SK-N-SH treated with all-trans-retinoic acid at 6 μM for 48 hours (cell line): ENCODE data around the gene NOM1.

Experiments used
- ATAC-seq: fragments of 200-7000 bp; cut with Tn5 transposase; 3 replicates; pipeline ENCODE4 v1.9.1; 2020; ENCODE audit warnings: mild to moderate bottlenecking, moderate library complexity
- ARNTL ChIP-seq: fragments of 450-650 bp; formaldehyde crosslinking; IDR thresholded peaks from 2 replicates; pipeline ENCODE4 v1.5.0; 2020; ENCODE audit warnings: low read depth, mild to moderate bottlenecking, moderate library complexity, borderline replicate concordance
- BACH2 ChIP-seq: fragments of 250-450 bp; sonication (Bioruptor Pico); IDR thresholded peaks from 2 replicates; pipeline ENCODE4 v1.9.0; 2021; ENCODE audit warnings: mild to moderate bottlenecking, borderline replicate concordance
- CSDC2 ChIP-seq: fragments of 250-450 bp; sonication (Bioruptor Pico); IDR thresholded peaks from 2 replicates; pipeline ENCODE4 v1.5.0; 2020; ENCODE audit warnings: mild to moderate bottlenecking, moderate library complexity
- CSRNP3 ChIP-seq: fragments of 250-450 bp; sonication (Bioruptor Pico); IDR thresholded peaks from 2 replicates; pipeline ENCODE4 v1.5.1; 2021; ENCODE audit warnings: mild to moderate bottlenecking, moderate library complexity
- ESRRG ChIP-seq: fragments of 250-450 bp; sonication (Bioruptor Pico); IDR thresholded peaks from 2 replicates; pipeline ENCODE4 v1.6.1; 2021; ENCODE audit warnings: mild to moderate bottlenecking
- GLIS3 ChIP-seq: fragments of 250-450 bp; sonication (Bioruptor Pico); IDR thresholded peaks from 2 replicates; pipeline ENCODE4 v1.5.0; 2020; ENCODE audit warnings: mild to moderate bottlenecking, moderate library complexity
- ISL1 ChIP-seq: fragments of 250-450 bp; sonication (Bioruptor Pico); IDR thresholded peaks from 2 replicates; pipeline ENCODE4 v2.1.2; 2022; ENCODE audit warnings: mild to moderate bottlenecking, moderate library complexity
- OSR1 ChIP-seq: fragments of 250-450 bp; sonication (Bioruptor Pico); IDR thresholded peaks from 2 replicates; pipeline ENCODE4 v1.8.0; 2022; ENCODE audit warnings: moderate library complexity, mild to moderate bottlenecking, inconsistent platforms
- PPARA ChIP-seq: fragments of 250-450 bp; sonication (Bioruptor Pico); IDR thresholded peaks from 2 replicates; pipeline ENCODE4 v1.5.0; 2020; ENCODE audit warnings: mild to moderate bottlenecking, borderline replicate concordance
- RARB ChIP-seq: fragments of 250-450 bp; sonication (Bioruptor Pico); IDR thresholded peaks from 2 replicates; pipeline ENCODE4 v1.8.0; 2021; ENCODE audit warnings: mild to moderate bottlenecking, moderate library complexity
- SNAI2 ChIP-seq: fragments of 250-450 bp; sonication (Bioruptor Pico); IDR thresholded peaks from 2 replicates; pipeline ENCODE4 v1.5.0; 2020; ENCODE audit warnings: mild to moderate bottlenecking, moderate library complexity
- TCF4 ChIP-seq: fragments of 250-450 bp; sonication (Bioruptor Pico); IDR thresholded peaks from 2 replicates; pipeline ENCODE4 v1.8.0; 2021; ENCODE audit warnings: mild to moderate bottlenecking, moderate library complexity, borderline replicate concordance
- TOX ChIP-seq: fragments of 250-450 bp; sonication (Bioruptor Pico); IDR thresholded peaks from 2 replicates; pipeline ENCODE4 v1.8.0; 2021; ENCODE audit warnings: mild to moderate bottlenecking, moderate library complexity, borderline replicate concordance
- TSHZ2 ChIP-seq: fragments of 250-450 bp; sonication (Bioruptor Pico); IDR thresholded peaks from 2 replicates; pipeline ENCODE4 v1.5.0; 2020; ENCODE audit warnings: mild to moderate bottlenecking, moderate library complexity
- ZFP3 ChIP-seq: fragments of 250-450 bp; sonication (Bioruptor Pico); IDR thresholded peaks from 2 replicates; pipeline ENCODE4 v1.5.0; 2020; ENCODE audit warnings: mild to moderate bottlenecking, moderate library complexity
- ZFP30 ChIP-seq: fragments of 450-650 bp; formaldehyde crosslinking; IDR thresholded peaks from 2 replicates; pipeline ENCODE4 v1.5.0; 2022; ENCODE audit warnings: mild to moderate bottlenecking, moderate library complexity
- ZNF565 ChIP-seq: fragments of 450-650 bp; formaldehyde crosslinking; conservative IDR thresholded peaks from 2 replicates; pipeline ENCODE4 v1.5.0; 2020; ENCODE audit warnings: low read depth, mild to moderate bottlenecking, moderate library complexity
- ZNF70 ChIP-seq: fragments of 450-650 bp; formaldehyde crosslinking; IDR thresholded peaks from 2 replicates; pipeline ENCODE4 v1.5.0; 2020; ENCODE audit warnings: mild to moderate bottlenecking, moderate library complexity
- ZNF8 ChIP-seq: fragments of 450-650 bp; formaldehyde crosslinking; IDR thresholded peaks from 2 replicates; pipeline ENCODE4 v1.5.0; 2020; ENCODE audit warnings: mild to moderate bottlenecking, moderate library complexity
- TF ChIP-seq, protein P1 (sequence below): fragments of 250-450 bp; sonication (Bioruptor Pico); IDR thresholded peaks from 2 replicates; pipeline ENCODE4 v1.5.1; 2020; ENCODE audit warnings: low read depth, mild to moderate bottlenecking, moderate library complexity
- TF ChIP-seq, protein P2 (sequence below): fragments of 250-450 bp; sonication (Bioruptor Pico); IDR thresholded peaks from 2 replicates; pipeline ENCODE4 v1.8.0; 2021; ENCODE audit warnings: low read depth, mild to moderate bottlenecking, moderate library complexity, borderline replicate concordance
- TF ChIP-seq, protein P3 (sequence below): fragments of 250-450 bp; sonication (Bioruptor Pico); IDR thresholded peaks from 2 replicates; pipeline ENCODE4 v1.8.0; 2020; ENCODE audit warnings: mild to moderate bottlenecking, moderate library complexity, borderline replicate concordance

The NOM1 gene

GRCh38 chr7:156903232-156903909 is 46.1 kb upstream of the NOM1 start:
- ATAC-seq, result no peak; the same call in 2 of the 3 replicates
- no peak for TF ChIP-seq ARNTL (CRISPR knock-in tag)
- TF ChIP-seq, protein P1, sequence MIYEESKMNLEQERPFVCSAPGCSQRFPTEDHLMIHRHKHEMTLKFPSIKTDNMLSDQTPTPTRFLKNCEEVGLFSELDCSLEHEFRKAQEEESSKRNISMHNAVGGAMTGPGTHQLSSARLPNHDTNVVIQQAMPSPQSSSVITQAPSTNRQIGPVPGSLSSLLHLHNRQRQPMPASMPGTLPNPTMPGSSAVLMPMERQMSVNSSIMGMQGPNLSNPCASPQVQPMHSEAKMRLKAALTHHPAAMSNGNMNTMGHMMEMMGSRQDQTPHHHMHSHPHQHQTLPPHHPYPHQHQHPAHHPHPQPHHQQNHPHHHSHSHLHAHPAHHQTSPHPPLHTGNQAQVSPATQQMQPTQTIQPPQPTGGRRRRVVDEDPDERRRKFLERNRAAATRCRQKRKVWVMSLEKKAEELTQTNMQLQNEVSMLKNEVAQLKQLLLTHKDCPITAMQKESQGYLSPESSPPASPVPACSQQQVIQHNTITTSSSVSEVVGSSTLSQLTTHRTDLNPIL (CRISPR knock-in tag), result no peak
- no peak for TF ChIP-seq ZFP3 (CRISPR knock-in tag)
- no peak for TF ChIP-seq SNAI2 (CRISPR knock-in tag)
- no peak for TF ChIP-seq RARB (CRISPR knock-in tag)
- TF ChIP-seq PPARA (CRISPR knock-in tag), result no peak
- TF ChIP-seq ISL1 (CRISPR knock-in tag), result no peak
- TF ChIP-seq ZNF8 (CRISPR knock-in tag), result no peak
- TF ChIP-seq, protein P2, sequence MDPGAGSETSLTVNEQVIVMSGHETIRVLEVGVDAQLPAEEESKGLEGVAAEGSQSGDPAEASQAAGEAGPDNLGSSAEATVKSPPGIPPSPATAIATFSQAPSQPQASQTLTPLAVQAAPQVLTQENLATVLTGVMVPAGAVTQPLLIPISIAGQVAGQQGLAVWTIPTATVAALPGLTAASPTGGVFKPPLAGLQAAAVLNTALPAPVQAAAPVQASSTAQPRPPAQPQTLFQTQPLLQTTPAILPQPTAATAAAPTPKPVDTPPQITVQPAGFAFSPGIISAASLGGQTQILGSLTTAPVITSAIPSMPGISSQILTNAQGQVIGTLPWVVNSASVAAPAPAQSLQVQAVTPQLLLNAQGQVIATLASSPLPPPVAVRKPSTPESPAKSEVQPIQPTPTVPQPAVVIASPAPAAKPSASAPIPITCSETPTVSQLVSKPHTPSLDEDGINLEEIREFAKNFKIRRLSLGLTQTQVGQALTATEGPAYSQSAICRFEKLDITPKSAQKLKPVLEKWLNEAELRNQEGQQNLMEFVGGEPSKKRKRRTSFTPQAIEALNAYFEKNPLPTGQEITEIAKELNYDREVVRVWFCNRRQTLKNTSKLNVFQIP (CRISPR knock-in tag), result no peak
- TF ChIP-seq ZNF70, result no peak
- no peak for TF ChIP-seq ESRRG (CRISPR knock-in tag)
- TF ChIP-seq GLIS3 (CRISPR knock-in tag), result no peak
- no peak for TF ChIP-seq ZFP30 (CRISPR knock-in tag)
- no peak for TF ChIP-seq BACH2 (CRISPR knock-in tag)
- TF ChIP-seq, protein P3, sequence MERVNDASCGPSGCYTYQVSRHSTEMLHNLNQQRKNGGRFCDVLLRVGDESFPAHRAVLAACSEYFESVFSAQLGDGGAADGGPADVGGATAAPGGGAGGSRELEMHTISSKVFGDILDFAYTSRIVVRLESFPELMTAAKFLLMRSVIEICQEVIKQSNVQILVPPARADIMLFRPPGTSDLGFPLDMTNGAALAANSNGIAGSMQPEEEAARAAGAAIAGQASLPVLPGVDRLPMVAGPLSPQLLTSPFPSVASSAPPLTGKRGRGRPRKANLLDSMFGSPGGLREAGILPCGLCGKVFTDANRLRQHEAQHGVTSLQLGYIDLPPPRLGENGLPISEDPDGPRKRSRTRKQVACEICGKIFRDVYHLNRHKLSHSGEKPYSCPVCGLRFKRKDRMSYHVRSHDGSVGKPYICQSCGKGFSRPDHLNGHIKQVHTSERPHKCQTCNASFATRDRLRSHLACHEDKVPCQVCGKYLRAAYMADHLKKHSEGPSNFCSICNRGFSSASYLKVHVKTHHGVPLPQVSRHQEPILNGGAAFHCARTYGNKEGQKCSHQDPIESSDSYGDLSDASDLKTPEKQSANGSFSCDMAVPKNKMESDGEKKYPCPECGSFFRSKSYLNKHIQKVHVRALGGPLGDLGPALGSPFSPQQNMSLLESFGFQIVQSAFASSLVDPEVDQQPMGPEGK (CRISPR knock-in tag), result no peak
- no peak for TF ChIP-seq TCF4 (CRISPR knock-in tag)
- TF ChIP-seq ZNF565, result no peak
- TF ChIP-seq TSHZ2 (CRISPR knock-in tag), result no peak

DNA sequence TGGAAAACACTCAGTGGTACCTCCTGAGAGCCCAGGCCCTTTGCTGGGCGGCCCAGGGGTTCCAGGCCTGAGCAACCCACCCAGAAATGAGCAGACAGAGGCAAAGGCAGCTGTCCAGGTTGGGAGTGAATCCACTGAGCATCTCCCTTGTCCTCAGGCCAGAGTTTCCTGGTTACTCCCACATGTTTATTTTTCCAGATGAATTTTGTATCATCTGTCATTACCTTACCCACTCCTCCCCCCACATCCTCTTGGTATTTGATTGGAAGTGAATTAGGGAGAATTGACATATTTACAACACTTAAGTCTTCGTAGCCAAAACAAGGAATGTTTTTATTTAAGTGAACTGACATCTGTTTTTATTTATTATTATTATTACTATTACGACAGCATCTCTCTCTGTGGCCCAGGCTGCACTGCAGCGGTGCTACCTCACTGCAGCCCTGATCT is 43.3 kb upstream of the NOM1 start:
- TF ChIP-seq, protein P3 (CRISPR knock-in tag), result no peak
- TF ChIP-seq TCF4 (CRISPR knock-in tag), result no peak
- no peak for TF ChIP-seq CSRNP3 (CRISPR knock-in tag)
- TF ChIP-seq ZNF8 (CRISPR knock-in tag), result no peak
- TF ChIP-seq ESRRG (CRISPR knock-in tag), result no peak
- no peak for TF ChIP-seq ARNTL (CRISPR knock-in tag)
- no peak for TF ChIP-seq OSR1 (CRISPR knock-in tag)
- TF ChIP-seq, protein P1 (CRISPR knock-in tag), result no peak
- TF ChIP-seq TOX (CRISPR knock-in tag), result no peak
- no peak for TF ChIP-seq RARB (CRISPR knock-in tag)
- no peak for TF ChIP-seq SNAI2 (CRISPR knock-in tag)
- no peak for TF ChIP-seq CSDC2 (CRISPR knock-in tag)
- TF ChIP-seq GLIS3 (CRISPR knock-in tag), result no peak
- no peak for TF ChIP-seq ZNF565
- TF ChIP-seq ISL1 (CRISPR knock-in tag), result no peak
- no peak for TF ChIP-seq PPARA (CRISPR knock-in tag)
- TF ChIP-seq, protein P2 (CRISPR knock-in tag), result no peak
- peak; percentile 11; the same call in 1 of the 3 replicates for ATAC-seq
